DOHH2 (cell line): ENCODE results near the gene DLG5.

Source experiments
- H3F3A ChIP-seq: fragments of 200-600 bp; sonication (generic), shearing (Covaris generic); 2 replicates; pipeline ENCODE4 v1.6.0; 2016; ENCODE audit warnings: antibody characterized with exemption, mild to moderate bottlenecking; ENCODE audit not compliant: control insufficient read depth, insufficient read depth
- H3K27ac ChIP-seq: fragments of 200-600 bp; sonication (generic); 2 replicates; pipeline ENCODE4 v1.5.1; 2014; ENCODE audit warnings: low read depth, mild to moderate bottlenecking, low read length, moderate library complexity
- H3K27me3 ChIP-seq: fragments of 200-600 bp; sonication (generic); 2 replicates; pipeline ENCODE4 v1.6.1; 2014; ENCODE audit warnings: mild to moderate bottlenecking, low read length, mixed read lengths; ENCODE audit not compliant: control insufficient read depth
- H3K36me3 ChIP-seq: fragments of 200-600 bp; sonication (generic); 2 replicates; pipeline ENCODE4 v1.6.1; 2014; ENCODE audit warnings: mild to moderate bottlenecking, low read length, moderate library complexity, mixed read lengths; ENCODE audit not compliant: control insufficient read depth
- H3K4me1 ChIP-seq: fragments of 200-600 bp; sonication (generic); 2 replicates; pipeline ENCODE4 v1.6.1; 2014; ENCODE audit warnings: mild to moderate bottlenecking, low read length, mixed read lengths; ENCODE audit not compliant: control insufficient read depth
- H3K4me2 ChIP-seq: fragments of 200-600 bp; sonication (generic); 2 replicates; pipeline ENCODE4 v1.6.0; 2014; ENCODE audit warnings: mild to moderate bottlenecking, low read length, moderate library complexity
- H3K4me3 ChIP-seq: fragments of 200-600 bp; sonication (generic); 2 replicates; pipeline ENCODE4 v1.5.1; 2014; ENCODE audit warnings: mild to moderate bottlenecking, low read length, mixed read lengths
- H3K79me2 ChIP-seq: fragments of 200-600 bp; sonication (generic); 2 replicates; pipeline ENCODE4 v1.6.1; 2014; ENCODE audit warnings: mild to moderate bottlenecking, low read length, mixed read lengths; ENCODE audit not compliant: control insufficient read depth
- H3K9me2 ChIP-seq: fragments of 200-600 bp; sonication (generic); replicated peaks from 2 replicates; pipeline ENCODE4 v1.6.1; 2014; ENCODE audit warnings: mild to moderate bottlenecking, low read length, mixed read lengths; ENCODE audit not compliant: control insufficient read depth
- H3K9me3 ChIP-seq: fragments of 200-600 bp; sonication (generic); 2 replicates; pipeline ENCODE4 v1.6.1; 2014; ENCODE audit warnings: antibody characterized with exemption, low read length, mixed read lengths; ENCODE audit not compliant: control insufficient read depth, insufficient read depth
- H4K20me1 ChIP-seq: fragments of 200-600 bp; sonication (generic); 2 replicates; pipeline ENCODE4 v1.6.0; 2014; ENCODE audit warnings: low read depth, mild to moderate bottlenecking, antibody characterized with exemption, low read length, moderate library complexity; ENCODE audit not compliant: control insufficient read depth, insufficient read depth
- EZH2phosphoT487 ChIP-seq: fragments of 200-600 bp; sonication (generic); IDR thresholded peaks from 2 replicates; pipeline ENCODE4 v1.6.1; 2017; ENCODE audit warnings: borderline replicate concordance, mild to moderate bottlenecking, antibody characterized with exemption, low read length, moderate library complexity, mixed read lengths
- TF ChIP-seq, protein P1 (sequence below): fragments of 200-600 bp; sonication (generic); IDR thresholded peaks from one replicate; pipeline ENCODE4 v1.5.1; 2014; ENCODE audit warnings: antibody characterized with exemption, mild to moderate bottlenecking, low read depth, low read length; ENCODE audit not compliant: poor library complexity, severe bottlenecking

DLG5 gene

DNA sequence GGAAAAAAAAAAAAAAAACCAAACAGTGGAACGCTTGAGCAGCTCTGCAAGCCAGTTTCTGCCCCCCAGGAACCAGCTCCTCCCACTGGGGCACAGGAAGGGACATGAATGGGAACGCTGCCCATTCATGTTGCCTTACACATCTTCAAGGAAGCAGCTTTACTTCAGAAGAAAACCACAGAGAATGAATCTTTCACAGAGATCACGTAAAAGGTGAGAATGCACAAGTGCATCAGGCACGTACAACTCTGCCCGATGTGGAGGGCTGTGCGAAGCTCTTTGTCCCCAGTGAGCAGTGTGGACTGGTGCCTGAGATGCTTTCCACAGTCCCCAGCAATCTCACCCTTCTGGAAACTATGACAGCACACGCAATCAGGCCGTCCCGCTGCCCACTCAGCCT is 106.2 kb downstream of the DLG5 start:
- TF ChIP-seq EZH2phosphoT487: no peak
- TF ChIP-seq, protein P1, sequence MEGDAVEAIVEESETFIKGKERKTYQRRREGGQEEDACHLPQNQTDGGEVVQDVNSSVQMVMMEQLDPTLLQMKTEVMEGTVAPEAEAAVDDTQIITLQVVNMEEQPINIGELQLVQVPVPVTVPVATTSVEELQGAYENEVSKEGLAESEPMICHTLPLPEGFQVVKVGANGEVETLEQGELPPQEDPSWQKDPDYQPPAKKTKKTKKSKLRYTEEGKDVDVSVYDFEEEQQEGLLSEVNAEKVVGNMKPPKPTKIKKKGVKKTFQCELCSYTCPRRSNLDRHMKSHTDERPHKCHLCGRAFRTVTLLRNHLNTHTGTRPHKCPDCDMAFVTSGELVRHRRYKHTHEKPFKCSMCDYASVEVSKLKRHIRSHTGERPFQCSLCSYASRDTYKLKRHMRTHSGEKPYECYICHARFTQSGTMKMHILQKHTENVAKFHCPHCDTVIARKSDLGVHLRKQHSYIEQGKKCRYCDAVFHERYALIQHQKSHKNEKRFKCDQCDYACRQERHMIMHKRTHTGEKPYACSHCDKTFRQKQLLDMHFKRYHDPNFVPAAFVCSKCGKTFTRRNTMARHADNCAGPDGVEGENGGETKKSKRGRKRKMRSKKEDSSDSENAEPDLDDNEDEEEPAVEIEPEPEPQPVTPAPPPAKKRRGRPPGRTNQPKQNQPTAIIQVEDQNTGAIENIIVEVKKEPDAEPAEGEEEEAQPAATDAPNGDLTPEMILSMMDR: no peak
- Histone ChIP-seq H3K4me2 (no peak overlapping the region), H3K9me2 (no peaks in the 10 kb centered on the region), H3K36me3 (no peaks in the 10 kb centered on the region), H3K79me2 (no peaks in the 10 kb centered on the region), H3K9me3 (no peaks in the 10 kb centered on the region), H3K4me3 (no peak overlapping the region), H3K27ac (no peak overlapping the region), H3F3A (no peaks in the 10 kb centered on the region), H4K20me1 (no peaks in the 10 kb centered on the region), H3K4me1 (no peaks in the 10 kb centered on the region), H3K27me3 (no peaks in the 10 kb centered on the region)

DNA sequence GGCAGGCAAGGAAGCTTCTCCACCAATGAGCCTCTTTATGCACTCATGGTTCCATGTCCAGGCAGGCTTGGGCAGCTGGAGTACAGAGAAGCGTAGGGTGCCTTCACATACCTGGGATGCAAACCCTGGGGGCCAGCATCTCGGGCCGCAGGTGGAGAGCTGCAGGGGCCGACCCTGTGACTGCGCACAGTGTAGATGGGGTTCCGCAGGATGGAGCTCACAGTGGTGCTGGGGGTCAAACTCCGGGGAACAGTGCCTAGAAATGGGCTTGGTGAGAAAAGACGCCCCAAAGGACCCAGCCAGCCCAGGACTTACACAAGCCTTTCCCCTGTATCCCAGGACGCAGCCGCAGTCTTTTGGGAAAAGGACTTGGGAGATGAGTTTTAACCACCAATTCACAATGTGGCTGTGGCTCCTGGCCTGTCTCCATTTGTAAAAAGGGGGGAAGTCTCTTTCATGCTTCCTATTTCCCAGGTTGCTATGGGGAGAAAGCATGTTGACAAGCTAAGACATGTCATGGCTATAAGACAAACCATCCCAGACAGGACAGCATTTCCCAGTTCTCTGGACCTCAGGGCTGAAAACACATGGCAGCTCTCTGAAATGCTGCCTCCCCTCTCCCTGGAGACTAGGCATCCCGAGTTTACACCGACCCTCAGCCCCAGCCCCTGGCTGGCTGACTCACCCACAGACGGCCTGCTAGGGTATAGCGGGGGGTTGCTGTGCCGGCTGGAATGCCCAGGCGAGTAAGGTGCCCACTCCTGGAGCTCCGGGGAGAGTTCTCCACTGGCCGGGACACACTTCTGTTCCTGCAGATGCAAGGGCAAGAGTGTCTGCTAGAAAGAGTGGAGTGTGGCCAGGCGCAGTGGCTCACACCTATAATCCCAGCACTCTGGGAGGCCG is 107.1 kb downstream of the DLG5 start:
- Histone ChIP-seq H3K4me1 (no peaks in the 10 kb centered on the region), H4K20me1 (no peaks in the 10 kb centered on the region), H3K36me3 (no peaks in the 10 kb centered on the region), H3F3A (no peaks in the 10 kb centered on the region), H3K9me3 (no peaks in the 10 kb centered on the region), H3K4me2 (no peak overlapping the region), H3K27me3 (no peaks in the 10 kb centered on the region), H3K27ac (no peak overlapping the region), H3K4me3 (no peak overlapping the region), H3K79me2 (no peaks in the 10 kb centered on the region), H3K9me2 (no peaks in the 10 kb centered on the region)
- TF ChIP-seq, protein P1: no peak
- no peak for TF ChIP-seq EZH2phosphoT487

DNA sequence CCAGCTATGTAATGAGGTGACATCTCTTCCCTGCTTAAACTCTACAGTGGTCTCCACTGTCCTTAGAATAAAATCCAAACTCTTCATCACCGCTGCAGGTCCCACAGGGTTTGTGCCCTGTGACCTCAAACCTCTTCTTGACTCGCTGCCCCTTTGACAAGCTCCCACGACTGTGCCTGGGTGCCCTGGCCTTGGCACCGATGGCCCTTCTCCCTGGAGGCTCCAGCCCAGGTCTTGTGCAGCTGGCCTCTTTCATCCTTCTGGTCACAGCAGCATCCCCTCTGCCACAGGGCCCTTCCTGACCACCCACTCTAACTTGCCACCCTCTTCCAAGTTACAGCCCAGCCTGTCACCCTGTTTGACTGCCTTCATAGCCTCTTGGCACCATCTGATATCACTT is 108.2 kb downstream of the DLG5 start:
- H3K9me2 ChIP-seq: no peaks in the 10 kb centered on the region
- no peaks in the 10 kb centered on the region for H3K36me3 ChIP-seq

More for the DNA sequence above, 108.2 kb downstream of the DLG5 start:
- no peaks in the 10 kb centered on the region for H4K20me1 ChIP-seq
- H3K9me3 ChIP-seq: no peaks in the 10 kb centered on the region
- no peak for TF ChIP-seq EZH2phosphoT487
- TF ChIP-seq, protein P1: no peak
- H3K27me3 ChIP-seq: no peaks in the 10 kb centered on the region
- H3K4me3 ChIP-seq: no peak overlapping the region
- H3K27ac ChIP-seq: no peak overlapping the region
- H3K79me2 ChIP-seq: no peaks in the 10 kb centered on the region
- H3K4me1 ChIP-seq: no peaks in the 10 kb centered on the region
- H3K4me2 ChIP-seq: no peak overlapping the region
- H3F3A ChIP-seq: no peaks in the 10 kb centered on the region
